C4-2B (cell line): ENCODE data around the gene CACNA1S.

Source experiments
- ZFX ChIP-seq: fragments of 450-650 bp; IDR thresholded peaks from 2 replicates; pipeline ENCODE4 v1.6.1; 2017
- TF ChIP-seq, protein P1 (sequence below): fragments of 450-650 bp; conservative IDR thresholded peaks from 2 replicates; pipeline ENCODE4 v1.5.1; 2017; ENCODE audit warnings: mild to moderate bottlenecking

GRCh38 chr1:201131398-201131797 lies 19.2 kb upstream of the CACNA1S start:
- TF ChIP-seq, protein P1, sequence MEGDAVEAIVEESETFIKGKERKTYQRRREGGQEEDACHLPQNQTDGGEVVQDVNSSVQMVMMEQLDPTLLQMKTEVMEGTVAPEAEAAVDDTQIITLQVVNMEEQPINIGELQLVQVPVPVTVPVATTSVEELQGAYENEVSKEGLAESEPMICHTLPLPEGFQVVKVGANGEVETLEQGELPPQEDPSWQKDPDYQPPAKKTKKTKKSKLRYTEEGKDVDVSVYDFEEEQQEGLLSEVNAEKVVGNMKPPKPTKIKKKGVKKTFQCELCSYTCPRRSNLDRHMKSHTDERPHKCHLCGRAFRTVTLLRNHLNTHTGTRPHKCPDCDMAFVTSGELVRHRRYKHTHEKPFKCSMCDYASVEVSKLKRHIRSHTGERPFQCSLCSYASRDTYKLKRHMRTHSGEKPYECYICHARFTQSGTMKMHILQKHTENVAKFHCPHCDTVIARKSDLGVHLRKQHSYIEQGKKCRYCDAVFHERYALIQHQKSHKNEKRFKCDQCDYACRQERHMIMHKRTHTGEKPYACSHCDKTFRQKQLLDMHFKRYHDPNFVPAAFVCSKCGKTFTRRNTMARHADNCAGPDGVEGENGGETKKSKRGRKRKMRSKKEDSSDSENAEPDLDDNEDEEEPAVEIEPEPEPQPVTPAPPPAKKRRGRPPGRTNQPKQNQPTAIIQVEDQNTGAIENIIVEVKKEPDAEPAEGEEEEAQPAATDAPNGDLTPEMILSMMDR = no peak
- TF ChIP-seq ZFX = no peak
